HG02610 (cell line): Measurements from ENCODE around the gene TRPV5.

ENCODE experiments used
- ATAC-seq: cut with Tn5 transposase; IDR thresholded peaks from one replicate; pipeline ENCODE4 v1.9.1; 2021; ENCODE audit warnings: mild to moderate bottlenecking, moderate library complexity; ENCODE audit not compliant: unreplicated experiment

Gene TRPV5

DNA sequence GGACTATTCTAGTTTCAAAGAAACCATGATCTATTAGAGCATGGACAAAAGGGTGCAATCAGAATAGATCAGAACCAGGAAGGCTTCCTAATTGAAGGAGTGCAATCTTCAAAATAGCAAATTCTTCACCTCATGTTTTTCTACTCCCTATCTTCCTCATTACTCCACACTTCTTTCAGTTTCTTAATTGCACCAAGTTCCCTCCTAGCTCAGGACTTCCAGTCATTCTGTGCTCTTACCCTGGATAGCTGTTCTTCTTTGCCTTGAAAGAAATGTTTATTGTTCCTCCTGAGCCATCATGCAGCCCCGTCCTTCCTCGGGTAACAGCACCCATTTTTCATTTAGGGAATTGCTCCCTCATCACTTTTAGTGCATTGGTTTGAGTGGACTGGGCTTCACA, 23.1 kb downstream of the TRPV5 start:
- no peak for ATAC-seq

- ATAC-seq, result no peak
These were observed 23.5 kb downstream of the TRPV5 start for GRCh38 chr7:142910031-142910433.

DNA sequence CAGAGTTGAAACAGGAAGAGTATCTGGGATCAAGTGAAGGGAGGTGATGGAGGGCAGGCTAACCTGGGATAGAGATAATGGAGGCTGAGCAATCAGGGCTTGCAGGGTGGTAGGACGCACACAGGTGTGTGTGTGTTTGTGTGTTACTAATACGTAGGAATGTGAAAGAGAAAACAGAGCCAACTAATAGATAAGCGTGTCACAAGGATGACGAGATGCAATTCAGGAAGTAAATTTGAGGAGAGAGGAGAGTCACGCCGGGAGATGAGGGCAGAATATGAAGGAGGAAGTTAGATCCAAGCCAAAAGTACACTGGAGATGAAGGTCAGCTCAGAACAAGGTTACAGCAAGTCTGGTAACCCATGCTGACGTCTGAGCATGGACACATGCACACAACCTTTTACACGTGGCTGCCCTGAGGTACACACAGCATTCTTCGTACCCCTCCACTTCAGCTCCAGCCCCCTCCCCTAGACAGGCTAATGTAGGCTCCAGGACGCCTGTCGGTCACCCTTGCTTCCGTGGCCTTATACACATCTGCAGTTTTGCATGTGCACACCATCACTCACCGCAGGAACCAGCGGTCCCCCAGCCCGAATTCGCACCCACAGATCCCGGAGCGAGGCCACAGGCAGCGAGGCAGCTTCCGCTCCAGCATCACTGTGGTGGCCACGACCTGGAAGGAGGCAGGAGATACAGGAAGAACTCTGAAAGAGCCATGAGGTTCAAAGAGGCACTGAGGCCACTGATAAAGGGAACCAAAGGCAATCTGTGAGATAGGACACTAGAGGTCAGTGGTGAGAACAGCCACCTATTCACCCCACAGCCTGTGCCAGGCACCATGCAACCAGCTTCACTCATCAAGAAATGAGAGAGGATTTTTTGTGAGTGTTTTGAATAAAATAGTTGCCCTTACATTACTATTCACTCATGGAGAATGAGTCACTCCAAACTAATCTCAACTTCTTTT, 24.3 kb downstream of the TRPV5 start:
- no peak for ATAC-seq

- no peak for ATAC-seq
These were observed 25.3 kb downstream of the TRPV5 start for GRCh38 chr7:142908290-142908689.

DNA sequence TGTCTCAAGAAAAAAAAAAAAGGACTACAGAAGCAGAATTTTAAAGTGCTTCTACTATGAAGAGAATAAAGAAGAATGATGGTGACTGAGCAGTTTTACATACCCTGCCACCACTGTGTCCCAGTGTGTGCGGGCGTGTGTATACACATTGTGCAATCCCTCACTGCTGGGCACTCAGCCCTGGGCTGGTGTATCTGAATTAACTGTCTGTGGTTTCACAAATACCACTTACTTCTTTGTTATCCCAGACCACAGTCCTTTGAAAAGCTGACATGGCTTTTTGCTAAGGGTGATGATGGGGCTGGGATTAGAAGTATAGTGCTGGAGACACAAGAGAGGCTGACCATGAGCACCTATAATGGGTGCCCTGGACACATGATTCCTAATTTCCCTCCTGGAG, 26.9 kb downstream of the TRPV5 start:
- no peak for ATAC-seq

- ATAC-seq, result no peak
These were observed 27.8 kb downstream of the TRPV5 start for GRCh38 chr7:142905759-142906158.

DNA sequence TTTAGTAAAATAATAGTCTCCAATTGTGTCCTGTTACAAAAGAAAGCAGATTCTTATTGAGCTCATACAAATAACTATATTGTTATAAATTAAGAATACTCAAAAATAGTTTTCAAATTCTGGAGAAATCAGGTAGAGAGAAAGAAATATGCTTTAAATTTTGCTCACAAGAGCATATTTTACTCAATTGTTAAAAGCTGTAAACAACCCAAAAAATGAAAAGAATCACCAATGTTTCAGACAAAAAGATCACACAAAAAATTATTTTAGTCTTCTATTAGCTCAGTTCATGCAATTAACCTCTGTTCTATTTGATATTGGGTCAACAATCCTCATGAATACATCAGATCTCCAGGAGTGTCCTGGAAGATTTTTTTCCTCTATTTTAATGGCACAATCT, 29.4 kb downstream of the TRPV5 start:
- ATAC-seq, result no peak

- no peak for ATAC-seq
These were observed 31.9 kb downstream of the TRPV5 start for GRCh38 chr7:142901426-142902259.

GRCh38 chr7:142899661-142900060, 33.9 kb downstream of the TRPV5 start:
- no peak for ATAC-seq

GRCh38 chr7:142898377-142899170, 35.0 kb downstream of the TRPV5 start:
- no peak for ATAC-seq

DNA sequence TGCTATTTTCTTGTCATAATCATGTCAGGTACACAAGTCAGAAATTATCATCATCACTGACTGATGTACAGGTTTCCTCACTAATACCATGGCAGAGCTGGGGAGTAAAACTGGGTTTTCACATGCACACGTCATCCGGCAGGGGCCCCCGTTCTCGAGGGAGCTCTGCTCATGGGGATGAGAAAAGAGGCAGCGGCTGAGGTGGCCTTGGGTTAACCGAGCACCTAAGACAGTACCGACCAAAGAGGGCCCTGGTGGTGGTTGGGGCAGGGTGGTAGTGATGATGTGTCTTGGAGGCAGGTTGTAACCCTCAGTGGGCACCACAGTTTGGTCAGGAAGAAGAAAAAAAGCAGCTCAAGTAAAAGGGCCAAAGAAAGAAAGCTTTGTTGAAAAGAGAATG, 35.9 kb downstream of the TRPV5 start:
- no peak for ATAC-seq

DNA sequence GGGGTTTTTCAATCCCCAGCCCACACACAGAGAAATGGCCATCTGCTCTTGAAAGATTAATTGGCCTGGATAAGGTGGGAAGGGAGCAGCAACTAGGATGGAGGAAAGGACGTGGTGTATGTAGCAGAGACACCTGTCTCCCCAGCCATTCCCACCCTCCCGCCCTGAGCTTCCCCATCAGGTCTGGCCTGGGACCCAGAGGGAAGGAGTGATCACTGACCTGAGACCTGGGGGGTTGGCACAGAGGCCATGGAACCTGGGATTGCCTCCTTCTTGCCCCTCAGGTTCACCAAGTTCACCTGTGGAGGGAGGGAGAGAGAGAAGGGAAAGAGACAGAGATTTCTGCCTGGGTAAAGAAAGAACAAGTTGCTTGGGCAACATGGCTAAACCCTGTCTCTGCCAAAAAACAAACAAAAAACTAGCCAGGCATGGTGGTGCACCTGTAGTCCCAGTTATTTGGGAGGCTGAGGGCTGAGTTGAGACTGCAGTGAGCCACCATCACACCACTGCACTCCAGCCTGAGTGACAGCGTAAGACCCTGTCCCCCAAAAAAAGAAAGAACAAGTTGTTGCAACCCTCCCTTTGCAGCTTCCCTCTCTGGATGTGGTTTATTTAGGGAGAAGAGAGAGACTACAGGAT, 36.7 kb downstream of the TRPV5 start:
- no peak for ATAC-seq

DNA sequence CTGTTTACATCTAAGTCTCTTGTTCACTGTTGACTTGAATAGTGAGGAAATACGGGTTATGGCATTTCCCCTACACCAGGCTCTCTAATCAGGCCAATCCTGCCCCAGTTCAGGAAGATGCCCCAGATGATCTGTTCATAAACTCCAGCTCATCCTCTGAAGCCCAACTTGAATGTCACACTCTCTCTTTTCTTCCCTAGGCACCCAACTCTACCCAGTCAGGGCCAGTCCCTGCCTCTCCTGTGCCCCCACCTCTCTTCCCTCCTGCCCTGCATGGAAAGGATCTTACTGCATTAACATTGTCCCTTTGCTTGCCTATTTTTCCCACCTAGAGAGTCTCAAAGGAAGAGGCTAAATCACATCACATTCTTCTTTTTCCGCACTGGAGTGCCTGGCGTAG, 37.4 kb downstream of the TRPV5 start:
- no peak for ATAC-seq

DNA sequence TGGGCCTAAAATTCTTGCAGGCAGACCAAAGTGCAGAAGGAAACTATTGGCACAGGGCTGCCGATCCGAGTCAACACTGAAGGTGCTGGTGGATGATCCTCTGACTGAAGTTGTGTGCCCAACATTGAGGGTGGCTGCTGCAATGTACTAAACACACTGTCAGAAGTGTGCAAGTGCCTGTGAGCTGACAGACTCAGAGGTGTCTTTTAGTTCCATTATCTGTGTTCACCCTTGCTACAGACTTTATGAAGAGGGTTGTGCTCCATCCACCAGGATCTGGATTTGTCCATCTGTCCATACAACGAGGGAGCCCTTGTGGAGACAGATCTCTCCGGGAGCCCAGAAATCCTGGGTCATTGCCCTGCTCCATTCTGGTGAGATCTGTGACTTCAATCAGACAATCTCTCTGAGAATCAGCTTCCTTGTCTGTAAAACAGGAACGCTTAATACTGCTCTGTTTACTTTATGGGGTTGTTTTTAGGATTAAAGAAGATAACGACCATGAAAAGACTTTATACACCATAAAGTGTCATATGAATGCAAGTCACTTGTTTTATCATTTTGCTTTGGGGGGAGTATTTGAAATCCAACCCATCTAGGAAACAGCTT, 38.5 kb downstream of the TRPV5 start:
- no peak for ATAC-seq

GRCh38 chr7:142894112-142894984, 39.2 kb downstream of the TRPV5 start:
- no peak for ATAC-seq

DNA sequence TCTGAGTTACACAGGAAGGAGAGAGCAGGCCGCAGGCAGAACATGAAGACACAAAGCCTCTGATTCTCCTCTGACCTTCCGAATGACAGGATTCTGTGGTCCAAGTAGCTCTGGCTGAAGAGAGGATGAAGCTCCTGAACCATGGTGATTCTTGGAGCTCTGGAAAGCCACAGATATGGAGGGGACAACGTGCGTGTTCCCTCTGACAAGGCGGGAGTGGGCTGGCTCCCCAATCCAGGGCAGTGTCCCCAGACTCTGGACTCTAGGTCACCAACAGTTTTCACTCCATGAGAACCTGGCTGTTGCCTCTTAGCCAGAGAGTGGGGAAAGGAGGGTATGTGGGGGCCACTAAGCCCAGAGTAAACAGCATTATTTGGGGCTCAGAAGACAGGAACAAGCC, 40.6 kb downstream of the TRPV5 start:
- no peak for ATAC-seq

DNA sequence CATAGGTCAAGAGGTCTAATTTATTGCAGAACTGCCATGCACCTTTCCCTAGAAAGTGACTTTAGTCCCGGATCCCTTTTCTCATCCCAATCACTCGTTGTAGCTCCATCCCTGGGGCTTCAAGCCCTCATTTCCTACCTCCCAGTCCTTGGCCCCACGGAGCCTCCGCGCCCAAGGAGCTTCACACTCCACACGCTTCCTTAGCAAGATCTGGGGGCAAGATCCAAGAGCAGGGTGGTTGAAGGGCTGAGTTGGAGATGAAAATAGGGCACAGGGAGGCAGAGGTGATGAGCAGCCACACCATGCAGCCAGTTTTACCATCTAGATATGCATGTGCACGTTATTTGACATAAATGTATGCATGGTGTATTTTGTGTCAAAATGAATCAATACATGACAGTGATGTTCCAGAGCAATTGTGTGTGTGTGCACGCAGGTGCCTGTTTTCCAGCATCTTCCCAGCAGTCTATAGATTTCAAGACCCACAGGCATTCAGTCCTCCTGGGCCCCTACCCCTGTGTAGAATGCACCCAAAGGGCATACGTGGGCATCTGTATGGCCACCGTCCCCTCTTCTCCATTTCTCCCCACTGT, 42.0 kb downstream of the TRPV5 start:
- no peak for ATAC-seq

DNA sequence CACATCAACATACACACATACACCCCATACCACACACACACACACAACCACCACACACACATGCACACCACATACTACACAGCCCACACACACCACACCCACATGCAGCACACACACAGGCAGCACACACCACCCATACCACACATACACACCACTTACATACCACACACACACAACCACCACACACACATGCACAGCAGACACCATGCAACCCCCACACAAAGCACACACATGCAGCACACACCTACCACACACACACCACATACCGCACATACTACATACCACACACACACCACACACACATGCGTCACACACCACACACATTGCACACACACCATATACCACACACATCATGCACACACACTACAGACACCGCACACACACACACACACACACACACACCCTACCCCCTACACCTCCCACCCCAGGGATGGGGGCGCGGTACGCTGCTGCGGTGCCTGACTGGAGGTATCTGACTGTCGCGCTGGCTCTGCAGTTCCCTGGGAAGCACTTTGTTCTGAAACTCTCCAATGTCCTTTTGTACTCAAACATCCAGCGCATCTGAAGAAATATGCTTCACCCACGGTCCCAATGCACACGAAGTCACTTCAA, 42.6 kb downstream of the TRPV5 start:
- no peak for ATAC-seq
